ENCODE results near the gene ACMSD. TPM values are rescaled to one million over a fixed set of nuclear protein-coding genes. Genes with fewer than 3 reads are reported as not detected.
A peak's percentile ranks its signal among the peaks of the same experiment; 100 is the strongest.

Gene ACMSD
- 1 to 10 TPM in 1 of 4 donors, not detected in 3; 1.2 TPM for total RNA-seq

GRCh38 chr2:134838143-134838620 lies at the start of gene ACMSD:
ACMSD (plus strand) TSS chr2:134838616; CDS start chr2:134838683, 67 bp downstream.
- Histone ChIP-seq H3K4me1 (no peaks in the 10 kb centered on the region), H3K9me3 (no peaks in the 10 kb centered on the region), H3K27me3 (no peaks in the 10 kb centered on the region), H3K4me3 (peak within 1 kb of the TSS in 1 of 4 donors; percentile 24), H3K27ac (no peak within 1 kb of the TSS), H3K36me3 (no peaks in the 10 kb centered on the region)
- TF ChIP-seq POLR2A (IDR thresholded peaks at IDR 0.05): no peak
- TF ChIP-seq, protein P1, sequence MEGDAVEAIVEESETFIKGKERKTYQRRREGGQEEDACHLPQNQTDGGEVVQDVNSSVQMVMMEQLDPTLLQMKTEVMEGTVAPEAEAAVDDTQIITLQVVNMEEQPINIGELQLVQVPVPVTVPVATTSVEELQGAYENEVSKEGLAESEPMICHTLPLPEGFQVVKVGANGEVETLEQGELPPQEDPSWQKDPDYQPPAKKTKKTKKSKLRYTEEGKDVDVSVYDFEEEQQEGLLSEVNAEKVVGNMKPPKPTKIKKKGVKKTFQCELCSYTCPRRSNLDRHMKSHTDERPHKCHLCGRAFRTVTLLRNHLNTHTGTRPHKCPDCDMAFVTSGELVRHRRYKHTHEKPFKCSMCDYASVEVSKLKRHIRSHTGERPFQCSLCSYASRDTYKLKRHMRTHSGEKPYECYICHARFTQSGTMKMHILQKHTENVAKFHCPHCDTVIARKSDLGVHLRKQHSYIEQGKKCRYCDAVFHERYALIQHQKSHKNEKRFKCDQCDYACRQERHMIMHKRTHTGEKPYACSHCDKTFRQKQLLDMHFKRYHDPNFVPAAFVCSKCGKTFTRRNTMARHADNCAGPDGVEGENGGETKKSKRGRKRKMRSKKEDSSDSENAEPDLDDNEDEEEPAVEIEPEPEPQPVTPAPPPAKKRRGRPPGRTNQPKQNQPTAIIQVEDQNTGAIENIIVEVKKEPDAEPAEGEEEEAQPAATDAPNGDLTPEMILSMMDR (IDR thresholded peaks at IDR 0.05): no peak
- no peak for DNase-seq

- no peak for DNase-seq
- Histone ChIP-seq H3K9me3 (no peaks in the 10 kb centered on the region), H3K27me3 (no peaks in the 10 kb centered on the region), H3K27ac (no peak overlapping the region), H3K36me3 (no peaks in the 10 kb centered on the region), H3K4me1 (no peaks in the 10 kb centered on the region), H3K4me3 (no peak overlapping the region)
- TF ChIP-seq, protein P1 (IDR thresholded peaks at IDR 0.05): no peak
- TF ChIP-seq POLR2A (IDR thresholded peaks at IDR 0.05): no peak
Measured at GRCh38 chr2:134790487-134790886, 47.9 kb upstream of the ACMSD start.

- TF ChIP-seq POLR2A (IDR thresholded peaks at IDR 0.05): no peak
- TF ChIP-seq, protein P1 (IDR thresholded peaks at IDR 0.05): no peak
- DNase-seq: no peak
- Histone ChIP-seq H3K4me3 (no peak overlapping the region), H3K36me3 (no peaks in the 10 kb centered on the region), H3K27ac (no peak overlapping the region), H3K9me3 (no peaks in the 10 kb centered on the region), H3K27me3 (no peaks in the 10 kb centered on the region), H3K4me1 (no peaks in the 10 kb centered on the region)
Measured at GRCh38 chr2:134791616-134792015, 46.8 kb upstream of the ACMSD start.

- H3K9me3 ChIP-seq: no peaks in the 10 kb centered on the region
- no peak for DNase-seq
- no peaks in the 10 kb centered on the region for H3K27me3 ChIP-seq
- H3K4me1 ChIP-seq: no peaks in the 10 kb centered on the region
- TF ChIP-seq, protein P1 (IDR thresholded peaks at IDR 0.05): no peak
- TF ChIP-seq POLR2A (IDR thresholded peaks at IDR 0.05): no peak
- no peak overlapping the region for H3K4me3 ChIP-seq
- H3K27ac ChIP-seq: no peak overlapping the region
- H3K36me3 ChIP-seq: no peaks in the 10 kb centered on the region
Measured at GRCh38 chr2:134792186-134792585, 46.2 kb upstream of the ACMSD start.

GRCh38 chr2:134795765-134796164 lies 42.7 kb upstream of the ACMSD start:
- no peak for TF ChIP-seq POLR2A (IDR thresholded peaks at IDR 0.05)
- TF ChIP-seq, protein P1 (IDR thresholded peaks at IDR 0.05): no peak
- H3K36me3 ChIP-seq: no peaks in the 10 kb centered on the region

DNA sequence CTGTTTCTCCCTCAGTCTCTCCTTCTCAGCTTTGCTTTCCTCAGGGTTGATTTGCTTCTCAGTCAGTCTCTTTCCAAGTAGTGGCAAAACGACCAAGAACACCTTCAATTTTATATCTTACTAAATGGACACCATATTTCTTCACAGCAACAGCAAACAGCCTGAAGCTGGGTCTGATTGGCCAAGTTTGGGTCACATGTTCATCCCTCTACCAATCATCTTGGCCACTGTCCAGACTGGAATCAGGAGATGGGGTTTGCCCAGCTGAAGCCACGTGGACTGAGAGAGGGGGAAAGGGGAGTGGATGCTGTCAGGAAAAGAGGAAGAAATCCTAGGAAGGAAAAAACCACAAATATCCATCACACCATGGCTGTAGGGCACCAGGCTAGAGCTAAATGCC lies 42.0 kb upstream of the ACMSD start:
- Histone ChIP-seq H3K4me1 (no peaks in the 10 kb centered on the region), H3K36me3 (no peaks in the 10 kb centered on the region), H3K27ac (no peak overlapping the region), H3K4me3 (no peak overlapping the region), H3K27me3 (no peaks in the 10 kb centered on the region), H3K9me3 (no peaks in the 10 kb centered on the region)
- no peak for DNase-seq
- TF ChIP-seq, protein P1 (IDR thresholded peaks at IDR 0.05): no peak
- TF ChIP-seq POLR2A (IDR thresholded peaks at IDR 0.05): no peak

More at GRCh38 chr2:134795765-134796164, 42.7 kb upstream of the ACMSD start:
- H3K27me3 ChIP-seq: no peaks in the 10 kb centered on the region
- no peaks in the 10 kb centered on the region for H3K4me1 ChIP-seq
- no peak overlapping the region for H3K27ac ChIP-seq
- no peak overlapping the region for H3K4me3 ChIP-seq
- no peak for DNase-seq
- H3K9me3 ChIP-seq: no peaks in the 10 kb centered on the region
